H1 (cell line): Measurements from ENCODE around the gene HOXA11. TPM values are rescaled to one million over a fixed set of nuclear protein-coding genes. Genes with fewer than 3 reads are reported as not detected.

Experiments used
- ASH2L ChIP-seq: fragments of 200-600, 300-600 bp; sonication (generic); IDR thresholded peaks from one replicate; pipeline ENCODE4 v1.7.1; 2017; ENCODE audit warnings: low read length
- BACH1 ChIP-seq: IDR thresholded peaks from 2 replicates; pipeline ENCODE4 v1.6.1; 2012; ENCODE audit warnings: low read length, improper control_type of control experiment
- BCL11A ChIP-seq, 2 experiments: IDR thresholded peaks; one replicate each; pipeline ENCODE4 v1.6.1; 2011; ENCODE audit warnings: low read depth in 2 of 2, low read length in 2 of 2, mild to moderate bottlenecking in 2 of 2
- BRCA1 ChIP-seq: IDR thresholded peaks from 2 replicates; pipeline ENCODE4 v1.6.1; 2012; ENCODE audit warnings: low read depth, low read length, improper control_type of control experiment
- CHD1 ChIP-seq: IDR thresholded peaks from 2 replicates; pipeline ENCODE4 v1.6.1; 2012; ENCODE audit warnings: low read depth, low read length, improper control_type of control experiment
- CREB1 ChIP-seq: IDR thresholded peaks from 2 replicates; pipeline ENCODE4 v1.6.1; 2012; ENCODE audit warnings: inconsistent platforms
- E2F6 ChIP-seq: IDR thresholded peaks from 2 replicates; pipeline ENCODE4 v1.6.1; 2012; ENCODE audit warnings: inconsistent platforms
- EZH2 ChIP-seq: fragments of 200-600 bp; sonication (generic); IDR thresholded peaks from 2 replicates; pipeline ENCODE4 v1.7.1; 2012; ENCODE audit warnings: low read depth, mild to moderate bottlenecking, moderate library complexity, low read length, inconsistent platforms; ENCODE audit not compliant: severe bottlenecking
- GABPA ChIP-seq: IDR thresholded peaks from 2 replicates; pipeline ENCODE4 v1.6.1; 2011; ENCODE audit warnings: mild to moderate bottlenecking, low read length, moderate library complexity, borderline replicate concordance; ENCODE audit not compliant: insufficient read depth
- HDAC6 ChIP-seq: IDR thresholded peaks from one replicate; pipeline ENCODE4 v1.7.1; 2012; ENCODE audit warnings: low read depth, mild to moderate bottlenecking, inconsistent platforms, low read length, moderate library complexity
- KDM4A ChIP-seq: IDR thresholded peaks from one replicate; pipeline ENCODE4 v1.7.1; 2012; ENCODE audit warnings: low read depth, mild to moderate bottlenecking, moderate library complexity, low read length, inconsistent platforms; ENCODE audit not compliant: severe bottlenecking
- MAFK ChIP-seq: IDR thresholded peaks from 2 replicates; pipeline ENCODE4 v1.6.1; 2012; ENCODE audit warnings: low read depth, mild to moderate bottlenecking, improper control_type of control experiment, low read length
- MAX ChIP-seq: IDR thresholded peaks from 2 replicates; pipeline ENCODE4 v1.6.1; 2012; ENCODE audit warnings: inconsistent platforms
- NANOG ChIP-seq: IDR thresholded peaks from 2 replicates; pipeline ENCODE4 v1.6.1; 2011; ENCODE audit warnings: low read length, low read depth, mild to moderate bottlenecking, inconsistent platforms; ENCODE audit not compliant: insufficient read depth, poor library complexity, severe bottlenecking
- NRF1 ChIP-seq: IDR thresholded peaks from 2 replicates; pipeline ENCODE4 v1.6.1; 2011; ENCODE audit warnings: mild to moderate bottlenecking, low read depth, low read length, improper control_type of control experiment
- POLR2AphosphoS5 ChIP-seq: IDR thresholded peaks from 2 replicates; pipeline ENCODE4 v1.6.1; 2011; ENCODE audit warnings: low read depth, low read length
- RFX5 ChIP-seq: IDR thresholded peaks from 2 replicates; pipeline ENCODE4 v1.6.1; 2011; ENCODE audit warnings: low read depth, low read length, improper control_type of control experiment, borderline replicate concordance
- RNF2 ChIP-seq: fragments of 200-900, 300-1000 bp; sonication (generic); IDR thresholded peaks from 2 replicates; pipeline ENCODE4 v1.7.1; 2016; ENCODE audit warnings: borderline replicate concordance, low read depth, mild to moderate bottlenecking, antibody characterized with exemption, low read length; ENCODE audit not compliant: poor library complexity, severe bottlenecking; ENCODE audit errors: missing control alignments
- SIN3A ChIP-seq, 2 experiments: IDR thresholded peaks in 1 of 2; conservative IDR thresholded peaks in 1 of 2; 2 replicates each; pipeline ENCODE4 v1.6.1; 2011 to 2012; ENCODE audit warnings: low read length in 2 of 2, improper control_type of control experiment in 1 of 2, low read depth in 1 of 2, mild to moderate bottlenecking in 1 of 2
- SP1 ChIP-seq: IDR thresholded peaks from 2 replicates; pipeline ENCODE4 v1.6.1; 2011; ENCODE audit warnings: low read depth, low read length
- SP4 ChIP-seq: IDR thresholded peaks from 2 replicates; pipeline ENCODE4 v1.6.1; 2012; ENCODE audit warnings: low read length, inconsistent platforms
- SUZ12 ChIP-seq: fragments of 200-600 bp; sonication (generic); IDR thresholded peaks from 2 replicates; pipeline ENCODE4 v1.6.1; 2012; ENCODE audit warnings: mild to moderate bottlenecking, inconsistent platforms, low read length, moderate library complexity, mixed read lengths
- TCF12 ChIP-seq: IDR thresholded peaks from 2 replicates; pipeline ENCODE4 v1.6.1; 2011; ENCODE audit warnings: low read depth, mild to moderate bottlenecking, low read length
- YY1 ChIP-seq: IDR thresholded peaks from 2 replicates; pipeline ENCODE4 v1.6.1; 2011; ENCODE audit warnings: low read depth, mild to moderate bottlenecking, low read length
- polyA plus RNA-seq, 7 experiments: library from polyadenylated mRNA; depleted of rRNA in 3 of 7; stranded (reverse) in 5 of 7; unstranded in 2 of 7; fragments of >200 nt in 5 of 7; fragments of 200-250 nt in 2 of 7; gene quantifications; 1 replicate in 5 of 7; 2 replicates in 1 of 7; 4 replicates in 1 of 7; pipeline versions ENCODE4 v1.2.1 to v1.2.3, GENCODE V29; 2011 to 2013; ENCODE audit warnings: missing spikeins in 2 of 7, mixed read lengths in 2 of 7
- total RNA-seq: library from RNA; stranded (reverse); fragmentation: NEBNext Ultra II Directional; extraction: Animal tissue kit (Norgen Biotek cat#: 25700); gene quantifications from 2 replicates; pipeline ENCODE4 v1.2.1, GENCODE V29; 2021

HOXA11 gene
- total and polyA plus RNA-seq, 2 of the 8 experiments (the other 6 are each of a cell fraction or from before 2014, with no cell fraction given): not detected

GRCh38 chr7:27182861-27183681 is 2.0 kb downstream of the HOXA11 start (continued):
- no peak for TF ChIP-seq MAFK
- TF ChIP-seq CHD1: no peak
- no peak for TF ChIP-seq CREB1
- peak; percentile 39 for TF ChIP-seq ASH2L
- TF ChIP-seq KDM4A: no peak
- TF ChIP-seq SUZ12: peak; percentile 87
- no peak for TF ChIP-seq BACH1
- no peak for TF ChIP-seq POLR2AphosphoS5
- no peak for TF ChIP-seq NANOG
- no peak for TF ChIP-seq HDAC6
- 0 out of 2 replicates have a peak, but pooled peaks have one; percentile 18 for TF ChIP-seq YY1
- peak; percentile 82 for TF ChIP-seq TCF12
- peak; percentile 46; the same call in 1 of the 2 replicates for TF ChIP-seq SP1
- TF ChIP-seq GABPA: peak; percentile 71; the same call in 1 of the 2 replicates
- no peak for TF ChIP-seq NRF1
- no peak for TF ChIP-seq BCL11A (IDR thresholded peaks at IDR 0.05; ENCODE audit: low read depth in 2 of 2, low read length in 2 of 2)
- TF ChIP-seq SIN3A (conservative IDR thresholded peaks at IDR 0.05 in 1 of 2, IDR thresholded peaks at IDR 0.05 in 1 of 2; ENCODE audit: low read depth in 1 of 2, low read length in 2 of 2): no peak
- TF ChIP-seq RNF2: peak; percentile 71
- TF ChIP-seq SP4: no peak
- TF ChIP-seq RFX5: no peak
- 0 out of 2 replicates have a peak, but pooled peaks have one; percentile 18 for TF ChIP-seq MAX
- no peak for TF ChIP-seq E2F6
- peak; percentile 85 for TF ChIP-seq EZH2
- TF ChIP-seq BRCA1: no peak
